Smooth muscle cell (in vitro differentiated cells): ENCODE results near the gene B3GAT3. TPM values are rescaled to one million over a fixed set of nuclear protein-coding genes. Genes with fewer than 3 reads are reported as not detected.

Experiments used
- DNase-seq: peaks from one replicate; lab custom pipeline; 2025; ENCODE audit not compliant: unreplicated experiment; lab: John Stamatoyannopoulos, UW
- H2AFZ ChIP-seq: fragments of 200-600 bp; sonication (generic); 2 replicates; pipeline ENCODE4 v1.6.0; 2016; ENCODE audit warnings: antibody characterized with exemption, low read depth, mild to moderate bottlenecking
- H3F3A ChIP-seq: fragments of 200-600 bp; sonication (generic); 2 replicates; pipeline ENCODE4 v1.6.0; 2017; ENCODE audit warnings: antibody characterized with exemption, low read depth
- H3K27ac ChIP-seq: fragments of 200-600 bp; sonication (generic); 2 replicates; pipeline ENCODE4 v1.5.1; 2016; ENCODE audit warnings: low read depth, mild to moderate bottlenecking
- H3K27me3 ChIP-seq: fragments of 200-600 bp; sonication (generic); 2 replicates; pipeline ENCODE4 v1.6.1; 2016; ENCODE audit warnings: low read depth, mild to moderate bottlenecking
- H3K36me3 ChIP-seq: fragments of 200-600 bp; sonication (generic); 2 replicates; pipeline ENCODE4 v1.5.1; 2016; ENCODE audit warnings: low read depth
- H3K4me1 ChIP-seq: fragments of 200-600 bp; sonication (generic); 2 replicates; pipeline ENCODE4 v1.5.1; 2016; ENCODE audit warnings: low read depth
- H3K4me2 ChIP-seq: fragments of 200-600 bp; sonication (generic); 2 replicates; pipeline ENCODE4 v1.6.0; 2016; ENCODE audit warnings: mild to moderate bottlenecking
- H3K4me3 ChIP-seq: fragments of 200-600 bp; sonication (generic); 2 replicates; pipeline ENCODE4 v1.5.1; 2016; ENCODE audit warnings: mild to moderate bottlenecking
- H3K79me2 ChIP-seq: fragments of 200-600 bp; sonication (generic); 2 replicates; pipeline ENCODE4 v1.6.0; 2016; ENCODE audit warnings: low read depth, mild to moderate bottlenecking
- H3K9ac ChIP-seq: fragments of 200-600 bp; sonication (generic); 2 replicates; pipeline ENCODE4 v1.6.0; 2016; ENCODE audit warnings: low read depth
- H3K9me3 ChIP-seq: fragments of 200-600 bp; sonication (generic); replicated peaks from 2 replicates; pipeline ENCODE4 v1.5.1; 2016; ENCODE audit warnings: low read depth
- H4K20me1 ChIP-seq: fragments of 200-600 bp; sonication (generic); 2 replicates; pipeline ENCODE4 v1.6.0; 2016; ENCODE audit warnings: low read depth
- WGBS: methylation state at CpG from one replicate; pipeline ENCODE4 v1.1.7; 2016; ENCODE audit warnings: low lambda C conversion rate; 5-methylcytosine and 5-hydroxymethylcytosine counted together
- polyA plus RNA-seq: library from polyadenylated mRNA; unstranded; fragments of >200 nt; fragmentation: Nextera tagmentation; extraction: Ambion mirVana; gene quantifications from 2 replicates; pipeline ENCODE4 v1.2.1, GENCODE V29; 2016
- total RNA-seq: library from RNA; depleted of rRNA; stranded (reverse); fragments of >200 nt; gene quantifications from 2 replicates; pipeline ENCODE4 v1.2.3, GENCODE V29; 2014
- TF ChIP-seq, protein P1 (sequence below): fragments of 200-600 bp; sonication (generic); IDR thresholded peaks from 2 replicates; pipeline ENCODE4 v1.5.1; 2017; ENCODE audit warnings: borderline replicate concordance, mild to moderate bottlenecking, antibody characterized with exemption; ENCODE audit not compliant: insufficient read depth, poor library complexity, severe bottlenecking

The B3GAT3 gene
- total and polyA plus RNA-seq, 2 experiments from 2014 or later, result 20.0 to 66.9 TPM

DNA sequence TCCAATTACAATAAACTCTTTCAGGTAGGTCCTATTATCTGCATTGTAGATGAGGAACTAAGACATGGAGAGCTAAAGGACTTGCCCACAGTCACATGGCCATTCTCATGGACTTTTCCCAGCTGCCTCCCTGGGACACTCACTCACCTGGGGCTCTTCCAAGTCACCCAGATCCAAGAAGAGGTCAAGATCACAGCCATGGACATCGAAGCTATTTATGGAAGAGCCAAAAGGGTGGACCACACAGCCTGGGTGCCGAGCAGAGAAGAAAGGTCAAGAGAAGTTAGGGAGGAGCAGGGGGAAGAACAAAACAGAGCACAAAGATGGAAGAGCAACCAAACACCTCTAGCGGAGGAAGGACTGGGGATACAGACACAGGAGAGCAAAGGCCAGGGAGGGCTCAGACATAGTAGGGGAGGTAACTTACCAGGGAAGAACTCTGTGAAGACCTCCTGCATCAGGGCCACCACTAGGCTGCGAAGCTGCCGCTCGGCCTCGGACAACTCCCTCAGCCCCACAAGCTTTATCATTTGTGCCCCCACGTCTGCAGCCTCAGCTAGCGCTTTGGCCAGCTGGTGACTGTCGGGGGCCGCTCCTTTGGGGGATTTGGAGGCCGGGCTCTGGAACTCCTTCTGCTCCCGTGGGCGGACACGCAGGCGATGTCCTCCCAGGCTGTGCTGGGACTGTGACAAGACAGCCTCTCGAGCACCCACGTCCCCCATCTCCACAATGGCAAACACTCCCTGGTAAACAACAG is 40.6 kb downstream of the B3GAT3 start:
- no peak overlapping the region for H3K4me2 ChIP-seq
- DNase-seq, result no peak

DNA sequence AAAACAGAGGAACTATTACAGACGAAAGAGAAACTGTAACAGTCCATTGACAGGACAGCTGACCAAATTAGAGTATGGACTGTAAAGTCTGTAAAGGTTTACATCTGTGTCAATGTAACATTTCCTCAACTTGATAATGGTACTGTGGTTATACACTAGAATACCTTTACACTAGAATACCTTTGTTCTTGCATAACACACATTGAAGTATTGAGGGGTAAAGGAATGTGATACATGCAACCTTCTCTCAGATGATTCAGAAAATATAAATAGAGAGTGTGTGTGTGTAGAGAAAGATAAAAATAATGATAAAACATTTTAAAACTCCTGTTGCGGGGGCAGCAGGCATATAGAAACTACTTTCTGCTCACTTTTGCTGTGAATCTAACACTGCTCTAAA is 42.5 kb downstream of the B3GAT3 start:
- DNase-seq, result no peak
- 96% methylated on average over 2 of the region's 2 CpGs for WGBS

More for the DNA sequence above, 40.6 kb downstream of the B3GAT3 start:
- Histone ChIP-seq H4K20me1 (no peaks in the 10 kb centered on the region), H3K9ac (no peak overlapping the region), H3F3A (peaks cover 5% of the 10 kb centered on the region), H2AFZ (no peak overlapping the region), H3K4me3 (no peak overlapping the region), H3K9me3 (no peaks in the 10 kb centered on the region), H3K4me1 (no peaks in the 10 kb centered on the region), H3K27ac (no peak overlapping the region), H3K27me3 (no peaks in the 10 kb centered on the region), H3K36me3 (peaks cover 3% of the 10 kb centered on the region), H3K79me2 (peaks cover 10% of the 10 kb centered on the region)
- WGBS, result 92% methylated on average over 17 of the region's 18 CpGs
- TF ChIP-seq, protein P1, sequence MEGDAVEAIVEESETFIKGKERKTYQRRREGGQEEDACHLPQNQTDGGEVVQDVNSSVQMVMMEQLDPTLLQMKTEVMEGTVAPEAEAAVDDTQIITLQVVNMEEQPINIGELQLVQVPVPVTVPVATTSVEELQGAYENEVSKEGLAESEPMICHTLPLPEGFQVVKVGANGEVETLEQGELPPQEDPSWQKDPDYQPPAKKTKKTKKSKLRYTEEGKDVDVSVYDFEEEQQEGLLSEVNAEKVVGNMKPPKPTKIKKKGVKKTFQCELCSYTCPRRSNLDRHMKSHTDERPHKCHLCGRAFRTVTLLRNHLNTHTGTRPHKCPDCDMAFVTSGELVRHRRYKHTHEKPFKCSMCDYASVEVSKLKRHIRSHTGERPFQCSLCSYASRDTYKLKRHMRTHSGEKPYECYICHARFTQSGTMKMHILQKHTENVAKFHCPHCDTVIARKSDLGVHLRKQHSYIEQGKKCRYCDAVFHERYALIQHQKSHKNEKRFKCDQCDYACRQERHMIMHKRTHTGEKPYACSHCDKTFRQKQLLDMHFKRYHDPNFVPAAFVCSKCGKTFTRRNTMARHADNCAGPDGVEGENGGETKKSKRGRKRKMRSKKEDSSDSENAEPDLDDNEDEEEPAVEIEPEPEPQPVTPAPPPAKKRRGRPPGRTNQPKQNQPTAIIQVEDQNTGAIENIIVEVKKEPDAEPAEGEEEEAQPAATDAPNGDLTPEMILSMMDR, result no peak

DNA sequence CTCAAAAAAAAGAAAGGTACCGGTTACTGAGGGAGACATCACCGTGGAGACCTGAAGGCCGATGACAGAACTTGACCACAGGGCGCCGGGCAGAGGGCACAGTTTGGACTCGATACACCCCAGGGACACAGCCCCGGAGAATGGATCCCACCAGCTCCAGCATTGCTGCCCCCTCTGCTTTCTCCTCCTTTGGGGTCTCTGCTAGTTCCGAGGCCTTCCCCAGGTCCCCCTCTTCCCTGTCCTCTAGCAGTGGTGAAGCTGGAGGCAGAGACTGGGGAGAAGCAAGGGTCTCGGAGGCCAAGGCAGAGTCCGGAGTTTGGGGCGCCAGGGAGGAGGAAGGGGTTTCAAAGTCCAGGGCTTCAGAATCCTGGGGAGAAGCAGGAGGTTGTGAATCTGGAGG is 43.2 kb downstream of the B3GAT3 start:
- Histone ChIP-seq H2AFZ (no peak overlapping the region), H3K79me2 (peaks cover 30% of the 10 kb centered on the region), H3K27ac (no peak overlapping the region), H3K4me1 (no peaks in the 10 kb centered on the region), H3K9me3 (no peaks in the 10 kb centered on the region), H3K4me2 (no peak overlapping the region), H3F3A (peaks cover 5% of the 10 kb centered on the region), H3K4me3 (no peak overlapping the region), H3K36me3 (peaks cover 3% of the 10 kb centered on the region), H3K27me3 (no peaks in the 10 kb centered on the region), H3K9ac (no peak overlapping the region), H4K20me1 (no peaks in the 10 kb centered on the region)
- DNase-seq, result no peak
- WGBS, result 99% methylated on average over 11 of the region's 11 CpGs
- TF ChIP-seq, protein P1, result no peak

More for the DNA sequence above, 42.5 kb downstream of the B3GAT3 start:
- Histone ChIP-seq H3K27ac (no peak overlapping the region), H3K79me2 (peaks cover 29% of the 10 kb centered on the region), H3K27me3 (no peaks in the 10 kb centered on the region), H4K20me1 (no peaks in the 10 kb centered on the region), H2AFZ (no peak overlapping the region), H3K36me3 (peaks cover 3% of the 10 kb centered on the region), H3K9me3 (no peaks in the 10 kb centered on the region), H3K4me3 (no peak overlapping the region), H3K4me1 (no peaks in the 10 kb centered on the region), H3K9ac (no peak overlapping the region), H3K4me2 (no peak overlapping the region), H3F3A (peaks cover 5% of the 10 kb centered on the region)
- TF ChIP-seq, protein P1, result no peak
